ENCODE results near the gene CD6.

Gene CD6

DNA sequence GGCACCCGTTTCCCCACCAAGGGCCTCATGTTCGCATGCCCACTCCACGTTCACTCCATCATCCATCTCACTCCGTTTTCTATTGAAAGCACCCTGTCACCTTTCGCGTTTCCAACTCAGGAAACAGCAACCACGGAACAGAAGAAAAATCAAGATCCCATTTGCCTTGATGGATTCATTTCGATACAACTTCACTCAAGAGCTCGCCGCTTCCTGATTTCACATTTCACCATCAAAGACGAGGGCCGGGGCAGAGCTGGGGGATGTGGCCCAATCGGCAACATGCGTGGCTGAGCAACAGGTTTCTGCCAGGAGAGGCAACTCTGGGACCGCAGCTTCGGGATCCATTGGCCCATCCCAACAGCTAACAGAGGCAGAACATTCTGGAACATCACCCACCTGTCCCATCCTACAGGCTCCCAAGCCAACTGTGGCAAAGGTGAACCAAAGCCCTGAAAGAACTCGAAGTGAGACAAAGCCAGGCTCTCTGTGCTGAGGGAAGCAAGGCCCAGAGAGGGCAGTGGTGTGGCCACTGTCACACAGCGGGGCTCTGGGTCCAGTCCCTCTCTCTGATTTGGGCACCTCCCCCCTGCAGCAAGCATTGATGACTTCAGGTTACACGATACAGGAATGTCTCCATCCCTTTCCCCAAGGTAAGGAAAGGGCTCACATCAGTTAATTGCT lies 94.6 kb downstream of the CD6 start:
- Mint-ChIP-seq H3K4me3 (no peak overlapping the region), H3K9me3 (no peaks in the 10 kb centered on the region), H3K36me3 (ENCODE audit: low read depth) (no peaks in the 10 kb centered on the region), H3K27me3 (peaks cover 13% of the 10 kb centered on the region), H3K4me1 (ENCODE audit: low read depth) (peaks cover 65% of the 10 kb centered on the region), H3K27ac (no peak overlapping the region)
- intact Hi-C loops (cut with micrococcal nuclease) = no loop called here

DNA sequence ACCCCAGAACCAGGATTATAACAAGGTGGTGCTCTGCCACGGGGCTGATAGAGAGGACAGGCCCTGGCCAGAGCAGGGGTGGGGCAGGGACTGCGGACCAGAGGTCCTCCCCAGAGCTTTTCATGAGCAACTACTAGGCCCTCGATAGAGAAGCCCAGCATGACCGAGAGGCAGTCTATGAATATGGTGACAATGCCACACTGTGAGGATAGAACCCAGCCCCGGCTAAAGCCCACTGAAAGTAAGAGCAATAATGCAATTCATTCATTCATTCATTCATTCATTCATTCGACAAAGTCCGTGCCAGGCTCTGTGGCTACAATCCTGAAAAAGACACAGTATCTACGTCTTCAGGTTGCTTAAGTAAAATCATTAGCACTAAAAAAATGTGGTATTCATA lies 95.2 kb downstream of the CD6 start:
- H3K27ac Mint-ChIP-seq = no peak overlapping the region
- intact Hi-C loops (cut with micrococcal nuclease) = no loop called here
- no peak overlapping the region for H3K4me3 Mint-ChIP-seq
- peaks cover 13% of the 10 kb centered on the region for H3K27me3 Mint-ChIP-seq
- peaks cover 65% of the 10 kb centered on the region for H3K4me1 Mint-ChIP-seq (ENCODE audit: low read depth)
- no peaks in the 10 kb centered on the region for H3K9me3 Mint-ChIP-seq
- no peaks in the 10 kb centered on the region for H3K36me3 Mint-ChIP-seq (ENCODE audit: low read depth)

DNA sequence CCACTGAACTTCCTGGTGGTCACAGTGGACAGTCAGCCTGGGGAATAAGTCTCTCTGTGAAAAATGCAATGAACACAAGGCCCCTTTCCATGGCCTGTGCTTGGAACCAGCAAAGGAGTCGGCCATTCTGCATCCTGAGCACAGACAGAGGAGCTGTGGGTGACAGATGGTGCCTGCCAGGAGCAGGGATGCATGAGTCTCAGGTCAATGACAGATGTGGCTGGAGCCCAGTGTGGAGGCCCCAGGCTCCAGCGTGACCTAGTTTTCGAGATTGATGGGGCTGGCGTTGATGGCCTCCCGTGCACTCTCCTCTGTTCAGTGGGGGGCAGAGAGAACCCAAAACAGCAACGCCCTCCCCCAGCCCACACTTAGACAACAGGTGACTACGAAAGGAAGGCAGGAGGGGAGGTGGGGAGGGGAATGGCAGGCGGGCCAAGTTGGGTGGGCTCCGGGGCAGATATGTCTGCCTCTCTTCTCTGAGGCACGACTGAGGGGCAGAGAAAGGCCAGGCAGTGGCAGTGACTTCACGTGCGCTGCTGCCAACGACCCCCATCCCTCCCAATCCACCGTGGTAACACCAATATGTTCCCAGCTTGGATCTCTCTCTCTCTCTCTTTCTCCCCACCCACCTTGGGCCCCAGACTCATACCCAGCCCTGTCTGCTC lies 96.4 kb downstream of the CD6 start:
- Mint-ChIP-seq H3K27ac (peak overlapping the region; percentile 5), H3K36me3 (ENCODE audit: low read depth) (no peaks in the 10 kb centered on the region), H3K4me3 (no peak overlapping the region), H3K4me1 (ENCODE audit: low read depth) (peaks cover 71% of the 10 kb centered on the region), H3K27me3 (peaks cover 12% of the 10 kb centered on the region), H3K9me3 (no peaks in the 10 kb centered on the region)
- intact Hi-C loops (cut with micrococcal nuclease) = no loop called here

DNA sequence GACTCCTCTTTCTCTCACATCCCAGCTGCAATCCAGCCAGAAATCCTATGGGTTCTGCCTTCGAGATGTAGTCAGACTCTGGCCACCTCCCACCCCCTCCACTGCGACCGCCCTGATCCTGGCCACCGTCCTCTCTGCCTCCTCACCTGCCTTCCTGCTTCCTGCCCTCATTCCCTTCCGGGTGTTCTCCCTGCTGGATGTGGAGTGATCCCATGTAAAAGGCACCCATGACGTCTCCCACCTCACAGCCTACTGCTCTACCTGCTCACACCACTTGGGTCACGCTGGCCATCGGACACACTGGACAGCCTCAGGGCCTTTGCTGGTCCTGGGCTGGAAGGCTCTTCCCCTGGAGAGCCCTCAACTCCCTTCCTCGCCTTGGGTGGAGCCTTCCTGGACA lies 97.1 kb downstream of the CD6 start:
- no peaks in the 10 kb centered on the region for H3K9me3 Mint-ChIP-seq
- H3K36me3 Mint-ChIP-seq (ENCODE audit: low read depth) = no peaks in the 10 kb centered on the region
- H3K27me3 Mint-ChIP-seq = peaks cover 12% of the 10 kb centered on the region
- H3K4me3 Mint-ChIP-seq = no peak overlapping the region
- H3K4me1 Mint-ChIP-seq (ENCODE audit: low read depth) = peaks cover 66% of the 10 kb centered on the region
- peak overlapping the region; percentile 5 for H3K27ac Mint-ChIP-seq
- intact Hi-C loops (cut with micrococcal nuclease) = no loop called here

DNA sequence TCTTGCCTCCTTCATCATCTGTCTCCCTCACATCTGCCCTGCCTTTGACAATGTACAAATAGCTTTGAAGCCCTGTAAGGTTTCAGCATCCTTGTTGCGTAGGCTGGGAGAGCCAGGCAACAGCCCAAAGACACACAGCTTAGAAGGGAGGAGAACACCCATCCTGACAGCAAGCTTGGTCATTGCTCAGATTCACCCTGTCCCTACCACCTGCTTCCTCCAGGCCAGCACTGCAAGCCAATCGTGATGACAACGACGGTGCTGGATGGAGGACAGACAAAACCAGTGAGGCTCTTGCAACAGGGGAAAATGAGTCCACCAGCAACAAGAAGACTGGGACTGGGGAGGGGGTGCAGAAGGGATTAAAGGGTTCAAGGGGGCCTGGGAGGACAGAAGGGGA lies 97.9 kb downstream of the CD6 start:
- Mint-ChIP-seq H3K4me1 (ENCODE audit: low read depth) (peaks cover 65% of the 10 kb centered on the region), H3K27ac (peak overlapping the region; percentile 82), H3K36me3 (ENCODE audit: low read depth) (no peaks in the 10 kb centered on the region), H3K4me3 (no peak overlapping the region), H3K9me3 (no peaks in the 10 kb centered on the region), H3K27me3 (peaks cover 12% of the 10 kb centered on the region)
- intact Hi-C loops (cut with micrococcal nuclease) = no loop called here

All from dendritic cell treated with granulocyte-macrophage colony-stimulating factor and Interleukin-4, amounts not matched to agents 40 ng/mL and 50 ng/mL, for 4 days (primary cell).